Thyroid gland (tissue), 4 donors: ENCODE data around the gene SIN3B.

ENCODE experiments used
- POLR2A ChIP-seq, 2 donors: fragments of 450-650 bp; IDR thresholded peaks; one replicate each; pipeline ENCODE4 v1.6.1; 2017; ENCODE audit warnings: antibody characterized with exemption in 2 of 2, mild to moderate bottlenecking in 2 of 2, moderate library complexity in 1 of 2
- TF ChIP-seq, protein P1 (sequence below), 6 experiments: fragments of 200-600 bp in 3 of 6; fragments of 450-650 bp in 3 of 6; sonication (generic) in 3 of 6; IDR thresholded peaks; one replicate each; pipeline ENCODE4 v1.5.1; 2016 to 2019; ENCODE audit warnings: antibody characterized with exemption in 6 of 6, mild to moderate bottlenecking in 2 of 6, inconsistent platforms in 1 of 6, moderate library complexity in 1 of 6

DNA sequence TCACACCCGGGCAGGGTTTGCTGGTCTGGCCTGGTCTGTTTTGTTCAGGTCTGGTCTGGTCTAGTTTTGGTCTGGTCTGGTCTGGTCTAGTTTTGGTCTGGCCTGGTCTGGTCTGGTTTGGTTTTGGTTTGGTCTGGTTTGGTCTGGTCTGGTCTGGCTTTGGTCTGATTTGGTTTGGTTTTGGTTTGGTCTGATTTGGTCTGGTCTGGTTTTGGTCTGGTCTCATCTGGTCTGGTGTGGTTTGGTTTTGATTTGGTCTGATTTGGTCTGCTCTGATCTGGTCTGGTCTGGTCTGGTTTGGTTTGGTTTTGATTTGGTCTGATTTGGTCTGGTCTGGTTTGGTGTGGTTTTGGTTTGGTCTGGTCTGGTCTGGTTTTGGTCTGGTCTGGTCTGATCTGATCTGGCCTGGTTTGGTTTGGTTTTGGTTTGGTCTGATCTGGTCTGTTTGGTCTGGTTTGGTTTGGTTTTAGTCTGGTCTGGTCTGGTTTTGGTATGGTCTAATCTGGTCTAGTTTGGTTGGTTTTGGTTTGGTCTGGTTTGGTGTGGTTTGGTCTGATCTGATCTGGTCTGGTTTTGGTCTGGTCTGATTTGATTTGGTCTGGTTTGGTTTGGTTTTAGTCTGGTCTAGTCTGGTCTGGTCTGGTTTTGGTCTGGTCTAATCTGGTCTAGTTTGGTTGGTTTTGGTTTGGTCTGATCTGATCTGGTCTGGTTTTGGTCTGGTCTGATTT, 45.2 kb downstream of the SIN3B start:
- TF ChIP-seq, protein P1, sequence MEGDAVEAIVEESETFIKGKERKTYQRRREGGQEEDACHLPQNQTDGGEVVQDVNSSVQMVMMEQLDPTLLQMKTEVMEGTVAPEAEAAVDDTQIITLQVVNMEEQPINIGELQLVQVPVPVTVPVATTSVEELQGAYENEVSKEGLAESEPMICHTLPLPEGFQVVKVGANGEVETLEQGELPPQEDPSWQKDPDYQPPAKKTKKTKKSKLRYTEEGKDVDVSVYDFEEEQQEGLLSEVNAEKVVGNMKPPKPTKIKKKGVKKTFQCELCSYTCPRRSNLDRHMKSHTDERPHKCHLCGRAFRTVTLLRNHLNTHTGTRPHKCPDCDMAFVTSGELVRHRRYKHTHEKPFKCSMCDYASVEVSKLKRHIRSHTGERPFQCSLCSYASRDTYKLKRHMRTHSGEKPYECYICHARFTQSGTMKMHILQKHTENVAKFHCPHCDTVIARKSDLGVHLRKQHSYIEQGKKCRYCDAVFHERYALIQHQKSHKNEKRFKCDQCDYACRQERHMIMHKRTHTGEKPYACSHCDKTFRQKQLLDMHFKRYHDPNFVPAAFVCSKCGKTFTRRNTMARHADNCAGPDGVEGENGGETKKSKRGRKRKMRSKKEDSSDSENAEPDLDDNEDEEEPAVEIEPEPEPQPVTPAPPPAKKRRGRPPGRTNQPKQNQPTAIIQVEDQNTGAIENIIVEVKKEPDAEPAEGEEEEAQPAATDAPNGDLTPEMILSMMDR (IDR thresholded peaks at IDR 0.05): no peak
- no peak for TF ChIP-seq POLR2A (IDR thresholded peaks at IDR 0.05)
